ENCODE measurements around the gene FXYD1.

DNA sequence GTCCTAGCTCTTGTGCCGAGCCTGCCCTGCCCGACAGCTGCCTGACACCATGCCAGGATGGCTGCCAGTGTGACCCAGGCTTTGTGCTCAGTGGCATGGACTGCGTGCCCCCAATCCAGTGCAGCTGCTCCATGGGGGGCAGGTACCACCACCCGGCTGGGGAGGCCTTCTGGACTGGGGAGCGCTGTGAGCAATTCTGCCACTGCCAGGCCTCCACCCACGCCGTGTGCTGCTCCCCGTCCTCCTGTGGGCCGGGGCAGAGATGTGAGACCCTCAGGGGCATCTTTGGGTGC, 32.4 kb upstream of the FXYD1 start:
- no peak for TF ChIP-seq POLR2A (IDR thresholded peaks at IDR 0.05)
- TF ChIP-seq, protein P1, sequence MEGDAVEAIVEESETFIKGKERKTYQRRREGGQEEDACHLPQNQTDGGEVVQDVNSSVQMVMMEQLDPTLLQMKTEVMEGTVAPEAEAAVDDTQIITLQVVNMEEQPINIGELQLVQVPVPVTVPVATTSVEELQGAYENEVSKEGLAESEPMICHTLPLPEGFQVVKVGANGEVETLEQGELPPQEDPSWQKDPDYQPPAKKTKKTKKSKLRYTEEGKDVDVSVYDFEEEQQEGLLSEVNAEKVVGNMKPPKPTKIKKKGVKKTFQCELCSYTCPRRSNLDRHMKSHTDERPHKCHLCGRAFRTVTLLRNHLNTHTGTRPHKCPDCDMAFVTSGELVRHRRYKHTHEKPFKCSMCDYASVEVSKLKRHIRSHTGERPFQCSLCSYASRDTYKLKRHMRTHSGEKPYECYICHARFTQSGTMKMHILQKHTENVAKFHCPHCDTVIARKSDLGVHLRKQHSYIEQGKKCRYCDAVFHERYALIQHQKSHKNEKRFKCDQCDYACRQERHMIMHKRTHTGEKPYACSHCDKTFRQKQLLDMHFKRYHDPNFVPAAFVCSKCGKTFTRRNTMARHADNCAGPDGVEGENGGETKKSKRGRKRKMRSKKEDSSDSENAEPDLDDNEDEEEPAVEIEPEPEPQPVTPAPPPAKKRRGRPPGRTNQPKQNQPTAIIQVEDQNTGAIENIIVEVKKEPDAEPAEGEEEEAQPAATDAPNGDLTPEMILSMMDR (IDR thresholded peaks at IDR 0.05) = no peak
